Measurements from ENCODE around the gene UBXN2A. TPM values are rescaled to one million over a fixed set of nuclear protein-coding genes. Genes with fewer than 3 reads are reported as not detected.

The UBXN2A gene
- total and polyA plus RNA-seq, 10 of the 15 experiments (the other 5 are each of a cell fraction or from before 2014, with no cell fraction given), result 3.7 to 23.5 (median 14.6) TPM

GRCh38 chr2:23925702-23926289 lies 14.5 kb upstream of the UBXN2A start (continued):
- TF ChIP-seq, protein P1, sequence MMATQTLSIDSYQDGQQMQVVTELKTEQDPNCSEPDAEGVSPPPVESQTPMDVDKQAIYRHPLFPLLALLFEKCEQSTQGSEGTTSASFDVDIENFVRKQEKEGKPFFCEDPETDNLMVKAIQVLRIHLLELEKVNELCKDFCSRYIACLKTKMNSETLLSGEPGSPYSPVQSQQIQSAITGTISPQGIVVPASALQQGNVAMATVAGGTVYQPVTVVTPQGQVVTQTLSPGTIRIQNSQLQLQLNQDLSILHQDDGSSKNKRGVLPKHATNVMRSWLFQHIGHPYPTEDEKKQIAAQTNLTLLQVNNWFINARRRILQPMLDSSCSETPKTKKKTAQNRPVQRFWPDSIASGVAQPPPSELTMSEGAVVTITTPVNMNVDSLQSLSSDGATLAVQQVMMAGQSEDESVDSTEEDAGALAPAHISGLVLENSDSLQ (IDR thresholded peaks at IDR 0.05), result peak; percentile 58; the same call in 1 of the 2 replicates
- TF ChIP-seq PRDM15 (CRISPR knock-in tag; IDR thresholded peaks at IDR 0.05) (no peak), MEF2A (IDR thresholded peaks at IDR 0.05; ENCODE audit: insufficient read depth, low read depth, low read length) (peak; percentile 62), CTCF (IDR thresholded peaks at IDR 0.05 in 2 of 3, conservative IDR thresholded peaks at IDR 0.05 in 1 of 3; ENCODE audit: control insufficient read depth in 2 of 3, extremely low read depth in 1 of 3, insufficient read depth in 1 of 3, low read depth in 3 of 3, low read length in 3 of 3) (no peak), REST (IDR thresholded peaks at IDR 0.05; ENCODE audit: low read depth, low read length) (peak; percentile 44; the same call in 1 of the 2 replicates), CREM (IDR thresholded peaks at IDR 0.05; ENCODE audit: low read depth) (peak; percentile 76; the same call in 1 of the 2 replicates), RAD21 (IDR thresholded peaks at IDR 0.05; ENCODE audit: insufficient read depth, low read depth, low read length) (no peak), STAT1 (conservative IDR thresholded peaks at IDR 0.05) (no peak), EGR1 (IDR thresholded peaks at IDR 0.05; ENCODE audit: borderline replicate concordance in 1 of 2, low read depth in 2 of 2, low read length in 2 of 2) (peak in 1 of 2 experiments; percentile 79; a peak in 2 of 3 replicates), YY1 (IDR thresholded peaks at IDR 0.05; ENCODE audit: low read depth, low read length) (peak; percentile 56; the same call in 1 of the 2 replicates), STAT3 (IDR thresholded peaks at IDR 0.05; ENCODE audit: low read depth, low read length) (0 out of 2 replicates have a peak, but pooled peaks have one; percentile 17), SMAD1 (IDR thresholded peaks at IDR 0.05; ENCODE audit: low read depth, partially characterized antibody) (peak; percentile 44), NRF1 (conservative IDR thresholded peaks at IDR 0.05; ENCODE audit: low read depth, low read length) (no peak)
- TF ChIP-seq, protein P2, sequence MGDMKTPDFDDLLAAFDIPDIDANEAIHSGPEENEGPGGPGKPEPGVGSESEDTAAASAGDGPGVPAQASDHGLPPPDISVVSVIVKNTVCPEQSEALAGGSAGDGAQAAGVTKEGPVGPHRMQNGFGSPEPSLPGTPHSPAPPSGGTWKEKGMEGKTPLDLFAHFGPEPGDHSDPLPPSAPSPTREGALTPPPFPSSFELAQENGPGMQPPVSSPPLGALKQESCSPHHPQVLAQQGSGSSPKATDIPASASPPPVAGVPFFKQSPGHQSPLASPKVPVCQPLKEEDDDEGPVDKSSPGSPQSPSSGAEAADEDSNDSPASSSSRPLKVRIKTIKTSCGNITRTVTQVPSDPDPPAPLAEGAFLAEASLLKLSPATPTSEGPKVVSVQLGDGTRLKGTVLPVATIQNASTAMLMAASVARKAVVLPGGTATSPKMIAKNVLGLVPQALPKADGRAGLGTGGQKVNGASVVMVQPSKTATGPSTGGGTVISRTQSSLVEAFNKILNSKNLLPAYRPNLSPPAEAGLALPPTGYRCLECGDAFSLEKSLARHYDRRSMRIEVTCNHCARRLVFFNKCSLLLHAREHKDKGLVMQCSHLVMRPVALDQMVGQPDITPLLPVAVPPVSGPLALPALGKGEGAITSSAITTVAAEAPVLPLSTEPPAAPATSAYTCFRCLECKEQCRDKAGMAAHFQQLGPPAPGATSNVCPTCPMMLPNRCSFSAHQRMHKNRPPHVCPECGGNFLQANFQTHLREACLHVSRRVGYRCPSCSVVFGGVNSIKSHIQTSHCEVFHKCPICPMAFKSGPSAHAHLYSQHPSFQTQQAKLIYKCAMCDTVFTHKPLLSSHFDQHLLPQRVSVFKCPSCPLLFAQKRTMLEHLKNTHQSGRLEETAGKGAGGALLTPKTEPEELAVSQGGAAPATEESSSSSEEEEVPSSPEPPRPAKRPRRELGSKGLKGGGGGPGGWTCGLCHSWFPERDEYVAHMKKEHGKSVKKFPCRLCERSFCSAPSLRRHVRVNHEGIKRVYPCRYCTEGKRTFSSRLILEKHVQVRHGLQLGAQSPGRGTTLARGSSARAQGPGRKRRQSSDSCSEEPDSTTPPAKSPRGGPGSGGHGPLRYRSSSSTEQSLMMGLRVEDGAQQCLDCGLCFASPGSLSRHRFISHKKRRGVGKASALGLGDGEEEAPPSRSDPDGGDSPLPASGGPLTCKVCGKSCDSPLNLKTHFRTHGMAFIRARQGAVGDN (IDR thresholded peaks at IDR 0.05), result no peak
